GM04504 (cell line): Measurements from ENCODE around the gene NFIA.
A peak's percentile ranks its signal among the peaks of the same experiment; 100 is the strongest.
"Not testable (repeated sequence)": the region's sequence is repeated elsewhere in the genome, so short reads cannot be mapped to it uniquely, and the experiment has no call there.

Source experiments
- DNase-seq: peaks from one replicate; pipeline ENCODE4 v3.0.0-alpha.2; 2012; ENCODE audit warnings: low read depth

Gene NFIA

DNA sequence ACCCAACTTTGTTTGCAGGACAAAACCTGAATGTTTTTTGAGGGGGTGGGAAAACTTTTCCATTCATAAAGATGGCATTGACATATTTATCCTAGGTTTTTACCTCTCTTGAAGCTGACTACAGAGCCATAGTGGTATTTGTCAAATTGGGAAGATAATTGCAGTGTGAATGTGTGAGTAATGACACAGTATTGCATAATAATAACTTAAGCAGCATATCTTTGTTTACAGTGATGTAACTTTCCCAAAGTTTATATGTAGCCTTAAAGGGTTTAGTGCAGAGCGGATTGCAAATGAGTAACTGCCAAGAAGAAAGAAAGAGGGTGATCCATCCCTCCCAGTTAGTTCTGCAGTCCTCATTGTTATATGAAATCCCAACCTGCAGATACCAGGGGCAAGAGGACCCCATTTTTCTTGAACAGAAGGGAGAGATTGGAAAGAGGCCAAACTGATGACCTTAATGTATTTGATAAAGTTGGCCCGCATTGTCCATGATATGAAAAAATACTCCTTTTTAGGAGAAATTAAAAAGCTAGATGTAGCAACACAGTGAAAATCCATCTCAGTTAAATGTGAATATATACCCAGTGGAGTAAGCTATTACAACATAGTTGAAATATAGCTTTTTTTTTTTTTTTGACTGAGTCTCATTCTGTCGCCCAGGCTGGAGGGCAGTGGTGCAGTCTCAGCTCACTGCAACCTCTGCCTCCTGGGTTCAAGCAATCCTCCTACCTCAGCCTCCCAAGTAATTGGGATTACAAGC lies 23.7 kb upstream of the NFIA start:
- no peak for DNase-seq

DNA sequence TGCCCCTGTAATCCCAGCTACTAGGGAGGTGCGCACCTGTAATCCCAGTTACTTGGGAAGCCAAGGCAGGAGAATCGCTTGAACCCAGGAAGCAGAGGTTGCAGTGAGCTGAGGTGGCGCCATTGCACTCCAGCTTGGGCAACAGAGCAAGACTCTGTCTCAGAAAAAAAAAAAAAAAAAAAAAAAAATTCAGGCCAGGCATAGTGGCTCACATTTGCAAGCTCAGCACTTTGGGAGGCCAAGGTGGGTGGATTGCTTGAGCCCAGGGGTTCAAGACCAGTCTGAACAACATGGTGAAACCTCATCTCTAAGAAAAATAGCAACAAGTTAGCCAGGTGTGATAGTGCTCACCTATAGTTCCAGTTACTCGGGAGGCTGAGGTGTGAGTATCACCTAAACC lies 20.8 kb upstream of the NFIA start:
- DNase-seq = not testable (repeated sequence)

GRCh38 chr1:61064673-61065072 lies 17.7 kb upstream of the NFIA start:
- DNase-seq = no peak

DNA sequence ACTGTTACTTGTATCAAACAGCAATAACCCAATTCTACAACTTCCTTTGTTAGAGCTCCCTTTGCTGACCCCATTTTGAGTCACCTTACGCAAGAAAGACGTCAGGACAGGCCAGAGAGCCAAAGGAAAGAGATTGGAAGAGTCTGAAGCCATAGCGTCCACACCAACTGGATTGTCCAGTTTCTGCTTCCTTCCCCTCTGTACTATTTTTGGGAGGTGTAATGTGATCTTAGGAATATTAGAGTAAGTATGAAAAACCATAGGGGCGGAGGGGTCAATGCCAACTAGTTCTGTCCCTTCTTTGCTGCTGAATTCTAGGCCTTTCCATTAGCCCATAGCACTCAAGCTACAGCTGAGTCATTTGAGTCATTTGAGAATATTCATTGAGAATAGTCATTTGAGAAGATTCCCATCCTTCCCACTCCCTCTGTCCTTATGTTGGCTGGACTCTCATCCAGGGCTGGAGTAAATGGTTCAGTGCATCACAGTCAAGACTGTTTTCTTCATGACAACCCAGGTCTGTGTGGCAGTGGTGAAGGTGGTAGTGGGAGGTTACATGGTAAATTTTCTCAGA lies 14.8 kb upstream of the NFIA start:
- DNase-seq = no peak

DNA sequence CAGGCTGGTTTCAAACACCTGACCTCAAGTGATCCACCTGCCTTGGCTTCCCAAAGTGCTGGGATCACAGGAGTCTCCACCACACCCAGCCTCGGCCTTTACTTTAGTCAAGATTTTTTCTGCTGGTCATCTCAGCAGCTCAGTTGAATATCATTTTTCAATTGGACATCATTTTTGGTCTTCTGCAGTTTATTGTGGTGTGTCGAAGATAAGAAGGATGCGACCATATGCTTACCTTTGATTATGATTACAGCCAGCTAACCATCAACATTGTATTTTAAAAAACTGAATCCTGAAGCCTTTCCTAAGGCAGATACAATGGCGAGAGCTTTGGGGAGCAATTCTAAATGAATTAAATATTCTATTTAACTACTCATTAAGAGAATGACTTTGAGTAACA lies 12.3 kb upstream of the NFIA start:
- DNase-seq = no peak

- DNase-seq = no peak
Observed at GRCh38 chr1:61071205-61072130, 10.9 kb upstream of the NFIA start.

DNA sequence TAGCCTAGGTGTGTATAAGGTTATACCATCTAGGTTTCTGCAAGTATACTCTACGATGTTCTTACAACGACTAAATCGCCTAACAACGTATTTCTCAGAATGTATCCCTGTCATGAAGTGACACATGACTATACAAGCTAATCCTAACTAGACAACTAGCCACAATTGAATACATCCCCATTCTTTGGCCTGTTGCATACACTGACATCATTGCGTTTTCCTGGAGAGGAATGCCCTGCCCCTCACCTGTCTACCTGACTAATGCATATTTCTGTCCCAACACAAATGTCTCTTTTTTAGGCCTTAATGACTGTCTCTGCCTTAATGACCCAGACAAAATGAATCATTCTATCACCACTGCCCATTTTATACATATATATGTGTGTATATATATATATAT lies 8.5 kb upstream of the NFIA start:
- no peak for DNase-seq

DNA sequence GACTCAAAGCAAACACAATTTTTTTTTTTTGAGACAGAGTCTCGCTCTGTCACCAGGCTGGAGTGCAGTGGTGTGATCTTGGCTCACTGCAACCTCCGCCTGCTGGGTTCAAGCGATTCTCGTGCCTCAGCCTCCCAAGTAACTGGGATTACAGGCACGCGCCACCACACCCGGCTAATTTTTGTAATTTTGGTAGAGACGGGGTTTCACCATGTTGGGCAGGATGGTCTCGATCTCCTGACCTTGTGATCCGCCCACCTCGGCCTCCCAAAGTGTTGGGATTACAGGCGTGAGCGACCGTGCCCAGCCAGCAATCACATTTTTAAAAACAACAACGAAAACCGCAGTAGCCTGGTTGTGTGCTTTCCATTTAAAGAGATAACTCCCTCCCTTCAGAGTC lies 6.5 kb upstream of the NFIA start:
- not testable (repeated sequence) for DNase-seq

GRCh38 chr1:61076728-61077675 lies 5.4 kb upstream of the NFIA start:
- peak; percentile 41 for DNase-seq

DNA sequence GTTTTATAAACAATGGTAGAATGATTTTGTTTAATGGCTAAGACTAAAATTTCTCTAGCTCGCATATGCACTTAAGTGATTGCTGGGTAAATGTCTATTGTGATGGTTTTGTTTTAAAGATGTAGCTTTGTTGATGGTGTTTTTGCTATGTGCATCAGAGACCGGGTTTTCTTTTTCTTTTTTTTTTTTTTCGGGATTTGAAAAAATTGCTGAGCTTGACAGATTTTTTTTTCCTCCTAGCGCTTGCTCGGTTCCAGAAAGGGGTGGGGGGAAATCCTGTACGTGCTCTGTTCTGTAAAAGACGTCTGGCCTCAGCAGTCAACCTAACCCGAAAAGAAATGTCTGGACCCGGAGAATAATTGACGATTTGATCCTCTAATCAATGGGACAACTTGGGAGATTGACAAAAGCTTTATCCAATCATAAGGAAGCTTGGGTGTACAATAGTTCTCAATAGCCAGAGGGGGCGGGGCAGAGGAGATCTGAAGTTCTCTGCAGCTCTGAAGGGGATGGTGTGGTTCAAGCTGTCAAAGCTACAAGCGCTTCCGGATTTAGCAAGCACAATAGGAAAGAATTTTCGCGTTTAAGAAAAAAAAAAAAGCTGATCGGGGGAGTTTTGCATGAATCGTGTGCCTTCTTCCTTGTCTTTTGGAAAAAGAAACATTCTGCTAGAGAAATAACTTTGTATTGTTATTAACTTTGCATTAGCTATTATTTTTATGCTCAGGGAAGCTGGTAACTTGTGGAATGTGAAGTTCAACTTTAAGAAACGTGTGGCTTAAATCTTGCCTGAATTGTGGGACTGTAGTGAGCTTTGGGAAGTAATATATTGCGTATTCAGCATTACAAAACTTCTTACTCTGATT lies 4.5 kb upstream of the NFIA start:
- peak; percentile 99 for DNase-seq

DNA sequence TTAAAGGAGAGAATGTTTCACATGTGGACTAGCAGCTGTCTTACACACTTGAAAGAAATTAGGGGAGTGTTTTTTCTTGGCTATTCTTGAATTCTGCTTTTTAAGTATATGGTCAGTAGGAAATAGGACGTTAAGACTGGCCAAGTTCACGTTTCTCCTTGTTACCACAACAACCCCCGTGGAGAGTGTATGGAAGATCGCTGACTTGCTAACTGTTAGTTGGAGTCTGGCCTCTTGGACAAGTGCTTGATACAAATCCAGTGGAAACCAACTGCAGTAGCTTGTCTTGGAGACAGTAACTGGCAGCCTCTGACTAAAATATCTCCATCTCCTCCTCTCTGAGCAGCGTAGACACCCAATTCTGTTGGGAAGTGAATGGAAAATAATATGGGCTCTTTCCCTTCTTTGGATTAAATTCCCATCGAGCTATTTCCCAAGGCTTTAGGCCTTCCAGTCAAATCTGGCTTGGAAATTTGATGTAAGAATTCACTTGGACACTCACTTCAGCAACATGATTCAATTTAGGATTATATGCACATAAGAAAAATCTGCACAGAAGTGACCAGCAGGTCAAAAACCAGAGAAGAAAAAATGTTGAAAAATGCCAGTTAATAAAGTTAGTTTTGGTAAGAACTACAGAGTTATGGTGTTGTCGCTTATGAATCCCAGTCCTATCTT lies 3.6 kb upstream of the NFIA start:
- no peak for DNase-seq

DNA sequence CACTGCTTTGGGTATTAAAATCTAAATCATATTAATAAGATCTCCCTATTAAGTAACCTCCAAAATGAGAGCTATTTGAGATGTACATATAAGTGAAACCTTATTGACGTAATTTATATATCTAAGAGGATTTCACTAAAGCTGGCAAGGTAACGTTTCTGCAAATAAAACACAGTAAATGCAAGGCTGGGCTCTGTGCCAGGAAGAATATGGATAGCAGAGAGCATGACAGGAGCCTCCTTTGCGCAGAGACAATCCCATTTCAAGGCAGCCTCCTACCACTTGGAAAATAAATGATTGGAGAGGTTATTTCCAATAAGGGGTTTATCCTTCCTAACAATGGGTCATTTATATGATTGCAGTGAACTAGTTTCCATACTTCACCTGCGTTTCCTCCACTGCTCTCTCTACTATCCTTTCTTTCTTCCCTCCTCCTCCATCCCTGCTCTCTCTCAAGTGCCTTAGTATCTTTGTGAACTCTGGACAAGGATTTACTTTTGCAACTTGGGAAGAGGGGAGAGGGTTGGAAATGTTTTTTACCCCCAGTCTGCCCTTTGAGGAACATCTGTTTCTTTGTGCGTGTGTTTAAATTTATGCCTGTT lies 3.0 kb upstream of the NFIA start:
- DNase-seq = no peak

- DNase-seq = peak; percentile 44
Observed at GRCh38 chr1:61079898-61080336, 2.4 kb upstream of the NFIA start.

DNA sequence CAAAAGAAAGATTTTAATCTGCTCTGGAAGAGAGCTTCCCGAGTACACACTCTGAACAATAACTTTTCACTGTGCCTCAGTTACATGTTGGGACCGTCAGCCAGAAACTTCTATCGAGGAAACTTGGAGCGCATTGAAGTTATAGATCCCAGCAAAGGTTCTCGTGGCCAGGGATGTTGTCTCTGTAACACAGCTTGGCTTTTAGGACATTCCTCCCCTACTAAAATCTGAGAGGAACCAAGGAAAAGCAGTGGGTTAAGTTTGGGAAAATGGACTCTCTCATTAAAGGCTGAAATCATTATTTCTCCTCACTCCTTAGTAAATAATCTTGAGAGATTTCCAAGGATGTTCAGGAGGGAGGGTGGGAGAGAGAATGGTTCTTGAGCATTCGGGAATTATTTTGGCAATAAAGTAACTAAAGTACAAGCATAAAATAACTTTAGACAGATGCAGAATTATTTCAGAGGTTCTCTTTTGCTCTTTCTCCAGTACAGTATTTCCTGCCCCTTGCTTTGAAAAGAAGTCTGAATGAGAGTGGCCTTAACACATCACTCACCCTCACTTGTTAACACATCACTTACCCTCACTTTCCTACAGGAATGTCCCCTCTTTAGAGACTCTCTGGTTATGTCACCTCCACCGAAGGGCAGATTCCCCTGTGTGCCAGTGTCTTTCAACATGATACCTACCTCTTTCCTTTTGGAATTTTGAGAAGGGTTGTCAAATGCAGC lies 1.8 kb upstream of the NFIA start:
- no peak for DNase-seq

DNA sequence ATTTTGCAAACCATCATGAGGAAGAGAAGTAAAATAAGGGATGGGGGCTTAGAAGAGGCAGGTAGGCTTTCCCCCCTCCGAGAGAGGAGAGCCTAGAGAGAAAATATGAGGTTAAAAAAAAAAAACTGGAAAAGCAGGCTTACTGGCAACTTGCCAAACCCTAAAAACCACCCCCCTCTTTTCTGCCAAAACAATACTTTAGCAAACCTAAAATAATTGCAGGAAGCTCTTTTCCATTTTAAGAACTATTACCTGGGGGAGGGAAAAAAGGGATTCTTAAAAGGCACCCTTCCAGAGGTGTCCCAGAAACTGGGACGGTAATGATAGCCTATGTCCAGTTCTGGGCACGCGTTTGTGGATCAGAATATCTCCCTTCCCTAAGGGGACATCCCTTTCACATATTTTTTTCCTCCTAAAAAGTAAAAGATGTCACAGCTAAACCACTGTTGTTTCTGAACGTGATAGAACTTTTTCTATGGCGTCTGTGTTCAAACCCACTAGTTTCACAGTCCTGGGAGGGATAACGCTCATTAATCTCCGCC lies 1.1 kb upstream of the NFIA start:
- no peak for DNase-seq

- DNase-seq = no peak
Observed at GRCh38 chr1:61081686-61082310, 563 bp upstream of the NFIA start.

GRCh38 chr1:61083013-61083806 lies 849 bp downstream of the NFIA start:
- DNase-seq = no peak
